ENCODE data around the gene CCL21. TPM values are rescaled to one million over a fixed set of nuclear protein-coding genes. Genes with fewer than 3 reads are reported as not detected.
"Not testable (repeated sequence)": the region's sequence is repeated elsewhere in the genome, so short reads cannot be mapped to it uniquely, and the experiment has no call there.

Gene CCL21
- total RNA-seq, 2 donors from 2014 or later, result 27.3 to 42.2 TPM

DNA sequence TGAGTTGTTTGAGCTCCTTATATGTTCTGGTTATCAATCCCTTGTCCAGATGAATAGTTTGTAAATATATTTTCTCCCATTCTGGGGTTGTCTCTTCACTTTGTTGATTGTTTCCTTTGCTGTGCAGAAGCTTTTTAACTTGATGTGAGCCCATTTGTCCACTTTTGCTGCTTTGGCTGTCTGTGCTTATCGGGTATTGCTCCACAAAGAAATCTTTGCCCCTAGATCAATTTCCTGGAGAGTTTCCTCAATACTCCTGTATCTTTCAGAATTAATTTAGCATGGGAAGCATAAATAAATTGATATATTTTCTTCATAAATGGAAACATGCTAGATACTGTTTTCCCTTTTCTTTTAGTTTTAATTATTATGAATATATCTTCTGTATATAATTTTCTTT is 22.5 kb upstream of the CCL21 start:
- no peaks in the 10 kb centered on the region for H3K36me3 ChIP-seq
- no peak overlapping the region for H3K27ac ChIP-seq
- H3K27me3 ChIP-seq, result no peaks in the 10 kb centered on the region
- DNase-seq, result no peak
- TF ChIP-seq, protein P1, sequence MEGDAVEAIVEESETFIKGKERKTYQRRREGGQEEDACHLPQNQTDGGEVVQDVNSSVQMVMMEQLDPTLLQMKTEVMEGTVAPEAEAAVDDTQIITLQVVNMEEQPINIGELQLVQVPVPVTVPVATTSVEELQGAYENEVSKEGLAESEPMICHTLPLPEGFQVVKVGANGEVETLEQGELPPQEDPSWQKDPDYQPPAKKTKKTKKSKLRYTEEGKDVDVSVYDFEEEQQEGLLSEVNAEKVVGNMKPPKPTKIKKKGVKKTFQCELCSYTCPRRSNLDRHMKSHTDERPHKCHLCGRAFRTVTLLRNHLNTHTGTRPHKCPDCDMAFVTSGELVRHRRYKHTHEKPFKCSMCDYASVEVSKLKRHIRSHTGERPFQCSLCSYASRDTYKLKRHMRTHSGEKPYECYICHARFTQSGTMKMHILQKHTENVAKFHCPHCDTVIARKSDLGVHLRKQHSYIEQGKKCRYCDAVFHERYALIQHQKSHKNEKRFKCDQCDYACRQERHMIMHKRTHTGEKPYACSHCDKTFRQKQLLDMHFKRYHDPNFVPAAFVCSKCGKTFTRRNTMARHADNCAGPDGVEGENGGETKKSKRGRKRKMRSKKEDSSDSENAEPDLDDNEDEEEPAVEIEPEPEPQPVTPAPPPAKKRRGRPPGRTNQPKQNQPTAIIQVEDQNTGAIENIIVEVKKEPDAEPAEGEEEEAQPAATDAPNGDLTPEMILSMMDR (IDR thresholded peaks at IDR 0.05), result no peak
- no peak overlapping the region for H3K9ac ChIP-seq (ENCODE audit: low read depth in 2 of 2, low read length in 2 of 2)
- intact Hi-C loops (cut with DNase I), result no loop called here
- no peaks in the 10 kb centered on the region for H3K4me1 ChIP-seq
- H3K4me3 ChIP-seq, result no peak overlapping the region
- no peaks in the 10 kb centered on the region for H3K9me3 ChIP-seq

GRCh38 chr9:34723141-34723540 is 13.2 kb upstream of the CCL21 start:
- TF ChIP-seq, protein P1 (IDR thresholded peaks at IDR 0.05), result no peak
- H3K27me3 ChIP-seq, result no peaks in the 10 kb centered on the region
- DNase-seq, result no peak
- no peaks in the 10 kb centered on the region for H3K9me3 ChIP-seq
- no peak overlapping the region for H3K4me3 ChIP-seq
- no peak overlapping the region for H3K27ac ChIP-seq
- H3K36me3 ChIP-seq, result no peaks in the 10 kb centered on the region
- intact Hi-C loops (cut with DNase I), result no loop called here
- H3K9ac ChIP-seq (ENCODE audit: low read depth in 2 of 2, low read length in 2 of 2), result no peak overlapping the region
- H3K4me1 ChIP-seq, result no peaks in the 10 kb centered on the region

- H3K27me3 ChIP-seq; H3K4me1 ChIP-seq; H3K9me3 ChIP-seq; DNase-seq; H3K27ac ChIP-seq; H3K36me3 ChIP-seq; H3K9ac ChIP-seq (ENCODE audit: low read depth in 2 of 2, low read length in 2 of 2); intact Hi-C loops (cut with DNase I); H3K4me3 ChIP-seq: not testable (repeated sequence)
Observed at GRCh38 chr9:34719769-34720025, 9.8 kb upstream of the CCL21 start.

DNA sequence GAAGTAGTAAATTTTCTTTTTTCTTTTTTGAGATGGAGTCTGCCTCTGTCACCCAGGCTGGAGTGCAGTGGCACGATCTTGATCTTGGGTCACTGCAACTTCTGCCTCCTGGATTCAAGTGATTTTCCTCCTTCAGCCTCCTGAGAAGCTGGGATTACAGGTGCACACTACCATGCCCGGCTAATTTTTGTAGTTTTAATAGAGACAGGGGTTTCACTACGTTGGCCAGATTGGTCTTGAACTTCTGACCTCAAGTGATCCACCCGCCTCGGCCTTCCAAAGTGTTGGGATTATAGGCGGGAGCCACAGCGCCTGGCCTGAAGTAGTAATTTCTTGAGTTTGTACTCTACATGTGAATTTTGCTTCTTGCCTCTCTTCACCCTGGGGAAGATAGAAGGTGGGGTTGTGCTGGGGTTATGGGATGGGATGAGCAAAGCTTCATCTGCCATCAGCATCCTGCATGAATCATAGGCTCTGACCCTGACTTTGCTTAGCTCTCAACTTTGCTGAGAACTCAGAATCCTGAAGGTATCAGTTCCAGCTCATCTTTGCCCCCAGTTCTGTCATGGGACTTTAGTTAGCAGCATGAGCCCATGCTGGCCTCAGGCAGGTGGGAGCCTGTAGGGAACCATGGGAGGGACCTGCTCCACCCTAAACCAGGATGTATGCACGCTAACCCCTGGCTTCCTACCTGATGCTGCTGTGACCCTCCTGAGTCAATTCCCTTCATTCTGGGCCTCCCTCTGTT is 9.3 kb upstream of the CCL21 start:
- no peak for DNase-seq
- TF ChIP-seq, protein P1 (IDR thresholded peaks at IDR 0.05), result no peak

DNA sequence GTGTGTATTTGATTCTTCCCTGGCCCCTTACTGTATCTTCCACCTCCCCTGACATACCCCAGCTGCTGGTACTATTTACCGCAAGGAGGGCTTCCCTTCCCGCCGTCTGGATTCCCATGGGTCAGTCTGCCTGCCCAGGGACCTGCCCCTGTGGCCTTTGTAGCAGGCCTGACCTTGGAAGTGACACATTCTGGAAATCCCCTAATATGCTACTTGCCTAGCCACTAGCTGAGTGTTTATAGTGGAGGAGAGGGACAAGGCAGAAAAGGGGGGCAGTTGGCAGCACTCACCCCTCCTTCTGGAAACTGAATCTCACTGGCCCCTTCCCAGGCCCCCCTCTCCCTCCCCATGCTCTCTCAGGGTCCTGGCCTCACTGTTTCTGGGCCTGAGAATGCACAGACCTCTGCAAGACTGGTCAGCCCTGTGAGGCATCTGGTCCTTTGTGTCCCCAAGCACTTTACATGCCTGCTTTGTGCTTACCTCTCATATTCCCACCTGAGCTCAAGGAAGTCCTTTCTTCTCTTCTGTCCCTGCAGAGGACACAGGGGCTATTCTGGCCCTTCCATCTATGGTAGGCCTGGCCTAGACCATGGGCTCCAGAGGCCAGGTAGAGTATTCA is 8.2 kb upstream of the CCL21 start:
- no peak overlapping the region for H3K4me3 ChIP-seq
- H3K9me3 ChIP-seq, result no peaks in the 10 kb centered on the region
- TF ChIP-seq, protein P1 (IDR thresholded peaks at IDR 0.05), result no peak
- DNase-seq, result no peak
- H3K9ac ChIP-seq (ENCODE audit: low read depth in 2 of 2, low read length in 2 of 2), result no peak overlapping the region
- no peaks in the 10 kb centered on the region for H3K4me1 ChIP-seq
- no peaks in the 10 kb centered on the region for H3K27me3 ChIP-seq
- H3K27ac ChIP-seq, result no peak overlapping the region
- intact Hi-C loops (cut with DNase I), result no loop called here
- H3K36me3 ChIP-seq, result no peaks in the 10 kb centered on the region

More for the DNA sequence above, 9.3 kb upstream of the CCL21 start:
- no peaks in the 10 kb centered on the region for H3K36me3 ChIP-seq
- no peaks in the 10 kb centered on the region for H3K4me1 ChIP-seq
- H3K9ac ChIP-seq (ENCODE audit: low read depth in 2 of 2, low read length in 2 of 2), result no peak overlapping the region
- intact Hi-C loops (cut with DNase I), result no loop called here
- no peaks in the 10 kb centered on the region for H3K27me3 ChIP-seq
- no peak overlapping the region for H3K4me3 ChIP-seq
- H3K9me3 ChIP-seq, result no peaks in the 10 kb centered on the region
- H3K27ac ChIP-seq, result no peak overlapping the region

GRCh38 chr9:34716711-34717110 is 6.8 kb upstream of the CCL21 start:
- H3K27me3 ChIP-seq, result no peaks in the 10 kb centered on the region
- no peaks in the 10 kb centered on the region for H3K9me3 ChIP-seq
- H3K9ac ChIP-seq (ENCODE audit: low read depth in 2 of 2, low read length in 2 of 2), result no peak overlapping the region
- H3K4me3 ChIP-seq, result no peak overlapping the region
- intact Hi-C loops (cut with DNase I), result no loop called here
- no peak for DNase-seq
- TF ChIP-seq, protein P1 (IDR thresholded peaks at IDR 0.05), result no peak
- H3K27ac ChIP-seq, result no peak overlapping the region
- H3K36me3 ChIP-seq, result no peaks in the 10 kb centered on the region
- H3K4me1 ChIP-seq, result no peaks in the 10 kb centered on the region

All from colonic mucosa (tissue), 4 donors.